HepG2 (cell line): ENCODE measurements around the gene ANKZF1. TPM values are rescaled to one million over a fixed set of nuclear protein-coding genes. Genes with fewer than 3 reads are reported as not detected.

Source experiments
- FIP1L1 ChIP-seq: fragments of 200-400 bp; formaldehyde crosslinking; IDR thresholded peaks from 2 replicates; pipeline ENCODE4 v1.6.1; 2018; ENCODE audit warnings: low read depth, mild to moderate bottlenecking, low read length, moderate library complexity, borderline replicate concordance; ENCODE audit not compliant: insufficient read depth
- FOXJ3 ChIP-seq: sonication (generic); formaldehyde crosslinking; IDR thresholded peaks from 2 replicates; pipeline ENCODE4 v1.4.0; 2020; ENCODE audit warnings: missing genetic modification reagents, mild to moderate bottlenecking, borderline replicate concordance
- HIC2 ChIP-seq: sonication (generic); formaldehyde crosslinking; IDR thresholded peaks from 2 replicates; pipeline ENCODE4 v1.9.0; 2022; ENCODE audit warnings: low read depth, missing genetic modification reagents
- MAFK ChIP-seq, 2 experiments: IDR thresholded peaks in 1 of 2; conservative IDR thresholded peaks in 1 of 2; 2 replicates each; pipeline ENCODE4 v1.6.1; 2011; ENCODE audit warnings: improper control_type of control experiment in 2 of 2, low read length in 2 of 2
- POLR2G ChIP-seq: fragments of 200-400 bp; formaldehyde crosslinking; IDR thresholded peaks from 2 replicates; pipeline ENCODE4 v1.6.1; 2018; ENCODE audit warnings: mild to moderate bottlenecking, low read depth, low read length, moderate library complexity
- TFDP2 ChIP-seq: sonication (generic); formaldehyde crosslinking; IDR thresholded peaks from 2 replicates; pipeline ENCODE4 v1.4.0; 2020; ENCODE audit warnings: missing genetic modification reagents
- THAP11 ChIP-seq: IDR thresholded peaks from 2 replicates; pipeline ENCODE4 v1.6.1; 2016; ENCODE audit warnings: missing biosample characterization, missing genetic modification reagents
- U2AF2 ChIP-seq: fragments of 200-400 bp; formaldehyde crosslinking; IDR thresholded peaks from 2 replicates; pipeline ENCODE4 v1.6.1; 2017; ENCODE audit warnings: low read depth, mild to moderate bottlenecking, low read length
- USF2 ChIP-seq, 2 experiments: sonication (generic) in 1 of 2; formaldehyde crosslinking in 1 of 2; IDR thresholded peaks; 2 replicates each; pipeline versions ENCODE4 v1.5.1 to v1.6.1; 2011 to 2020; ENCODE audit warnings: borderline replicate concordance in 1 of 2, low read depth in 1 of 2, low read length in 1 of 2, mild to moderate bottlenecking in 1 of 2, missing genetic modification reagents in 1 of 2, moderate library complexity in 1 of 2
- ZBTB33 ChIP-seq: sonication (generic); formaldehyde crosslinking; IDR thresholded peaks from 2 replicates; pipeline ENCODE4 v1.4.0; 2020; ENCODE audit warnings: missing genetic modification reagents
- ZC3H4 ChIP-seq: sonication (generic); formaldehyde crosslinking; IDR thresholded peaks from 2 replicates; pipeline ENCODE4 v1.4.0; 2020; ENCODE audit warnings: missing genetic modification reagents, borderline replicate concordance
- ZNF512 ChIP-seq: sonication (generic); formaldehyde crosslinking; IDR thresholded peaks from 2 replicates; pipeline ENCODE4 v1.4.0; 2020; ENCODE audit warnings: mild to moderate bottlenecking, missing genetic modification reagents
- ZNF704 ChIP-seq: sonication (generic); formaldehyde crosslinking; IDR thresholded peaks from 2 replicates; pipeline ENCODE4 v1.8.1; 2023; ENCODE audit warnings: mild to moderate bottlenecking, inconsistent platforms, moderate library complexity, missing genetic modification reagents, borderline replicate concordance
- ZSCAN5A ChIP-seq: sonication (generic); formaldehyde crosslinking; IDR thresholded peaks from 2 replicates; pipeline ENCODE4 v1.8.0; 2022; ENCODE audit warnings: mild to moderate bottlenecking, missing genetic modification reagents, borderline replicate concordance
- polyA plus RNA-seq, 8 experiments: library from polyadenylated mRNA; depleted of rRNA in 3 of 8; stranded (reverse) in 7 of 8; unstranded in 1 of 8; fragments of >200 nt; fragmentation: Illumina TruSeq in 4 of 8; extraction: Trizol in 4 of 8; gene quantifications; 2 replicates each; pipeline versions ENCODE4 v1.2.1 to v1.2.3, GENCODE V29; 2011 to 2016; ENCODE audit warnings: low read depth in 4 of 8, missing spikeins in 1 of 8, mixed read lengths in 1 of 8; ENCODE audit not compliant: insufficient read depth in 1 of 8
- total RNA-seq, 5 experiments: library from RNA; depleted of rRNA; stranded (reverse); fragments of >200 nt; fragmentation: Illumina TruSeq; extraction: Trizol; gene quantifications; 2 replicates each; pipeline ENCODE4 v1.2.3, GENCODE V29; 2016; ENCODE audit warnings: low read depth in 1 of 5

The ANKZF1 gene
- total and polyA plus RNA-seq, 2 of the 13 experiments (the other 11 are each of a cell fraction or from before 2014, with no cell fraction given) = 25.3 to 128 TPM

GRCh38 chr2:219206328-219207133, 23.1 kb upstream of the ANKZF1 start, which contains the start of gene ZFAND2B (continued):
- TF ChIP-seq ZNF704 = peak; percentile 92; the same call in 1 of the 2 replicates
- TF ChIP-seq FOXJ3 = no peak
- TF ChIP-seq THAP11 (CRISPR knock-in tag) = peak; percentile 80
- peak; percentile 36; the same call in 1 of the 2 replicates for TF ChIP-seq TFDP2
- TF ChIP-seq ZBTB33 (CRISPR knock-in tag) = no peak; the same call in 1 of the 2 replicates
- TF ChIP-seq ZC3H4 (CRISPR knock-in tag) = peak; percentile 66; the same call in 1 of the 2 replicates
- peak; percentile 91; the same call in 1 of the 2 replicates for TF ChIP-seq FIP1L1
- peak; percentile 99 for TF ChIP-seq POLR2G
- no peak for TF ChIP-seq ZNF512
- TF ChIP-seq ZSCAN5A (CRISPR knock-in tag) = peak; percentile 60; the same call in 1 of the 2 replicates
- no peak for TF ChIP-seq HIC2
- no peak for TF ChIP-seq USF2 (IDR thresholded peaks at IDR 0.05; ENCODE audit: low read depth, low read length)
- TF ChIP-seq USF2 (CRISPR knock-in tag; IDR thresholded peaks at IDR 0.05; ENCODE audit: borderline replicate concordance) = no peak; the same call in 1 of the 2 replicates
- TF ChIP-seq U2AF2 = no peak
- TF ChIP-seq MAFK (conservative IDR thresholded peaks at IDR 0.05 in 1 of 2, IDR thresholded peaks at IDR 0.05 in 1 of 2; ENCODE audit: low read length in 2 of 2) = no peak
